Sigmoid colon (tissue), 4 donors: Measurements from ENCODE around the gene ATRNL1.

Experiments
- CTCF ChIP-seq, 4 experiments: fragments of 450-650 bp in 3 of 4; fragments of 200-600 bp in 1 of 4; IDR thresholded peaks; one replicate each; pipeline ENCODE4 v1.5.1; 2016 to 2019; ENCODE audit warnings: antibody characterized with exemption in 4 of 4, mild to moderate bottlenecking in 3 of 4, moderate library complexity in 2 of 4
- POLR2A ChIP-seq, 2 donors: fragments of 450-650 bp; IDR thresholded peaks; one replicate each; pipeline ENCODE4 v1.6.1; 2016; ENCODE audit warnings: antibody characterized with exemption in 2 of 2, mild to moderate bottlenecking in 2 of 2, moderate library complexity in 2 of 2
- POLR2AphosphoS5 ChIP-seq, 4 donors: sonication (generic); formaldehyde crosslinking; IDR thresholded peaks; one replicate each; pipeline ENCODE4 v1.6.1; 2017; ENCODE audit warnings: antibody characterized with exemption in 4 of 4

GRCh38 chr10:115059301-115059898 lies 33.8 kb upstream of the ATRNL1 start:
- TF ChIP-seq CTCF (IDR thresholded peaks at IDR 0.05): no peak
- no peak for TF ChIP-seq POLR2A (IDR thresholded peaks at IDR 0.05)
- TF ChIP-seq POLR2AphosphoS5 (IDR thresholded peaks at IDR 0.05): no peak
